Transverse colon (tissue), 4 donors: Measurements from ENCODE around the gene GRIN2A.

Experiments used
- POLR2A ChIP-seq: fragments of 450-650 bp; IDR thresholded peaks from one replicate; pipeline ENCODE4 v1.6.1; 2016; ENCODE audit warnings: antibody characterized with exemption, mild to moderate bottlenecking, moderate library complexity
- POLR2AphosphoS5 ChIP-seq, 3 donors: sonication (generic); formaldehyde crosslinking; IDR thresholded peaks; one replicate each; pipeline ENCODE4 v1.6.1; 2016; ENCODE audit warnings: antibody characterized with exemption in 3 of 3
- TF ChIP-seq, protein P1 (sequence below), 5 experiments: fragments of 200-600 bp in 3 of 5; fragments of 450-650 bp in 2 of 5; sonication (generic) in 3 of 5; IDR thresholded peaks; 1 replicate in 2 of 5; 2 replicates in 3 of 5; pipeline ENCODE4 v1.5.1; 2016 to 2017; ENCODE audit warnings: antibody characterized with exemption in 5 of 5, inconsistent platforms in 3 of 5, mild to moderate bottlenecking in 2 of 5, moderate library complexity in 1 of 5

DNA sequence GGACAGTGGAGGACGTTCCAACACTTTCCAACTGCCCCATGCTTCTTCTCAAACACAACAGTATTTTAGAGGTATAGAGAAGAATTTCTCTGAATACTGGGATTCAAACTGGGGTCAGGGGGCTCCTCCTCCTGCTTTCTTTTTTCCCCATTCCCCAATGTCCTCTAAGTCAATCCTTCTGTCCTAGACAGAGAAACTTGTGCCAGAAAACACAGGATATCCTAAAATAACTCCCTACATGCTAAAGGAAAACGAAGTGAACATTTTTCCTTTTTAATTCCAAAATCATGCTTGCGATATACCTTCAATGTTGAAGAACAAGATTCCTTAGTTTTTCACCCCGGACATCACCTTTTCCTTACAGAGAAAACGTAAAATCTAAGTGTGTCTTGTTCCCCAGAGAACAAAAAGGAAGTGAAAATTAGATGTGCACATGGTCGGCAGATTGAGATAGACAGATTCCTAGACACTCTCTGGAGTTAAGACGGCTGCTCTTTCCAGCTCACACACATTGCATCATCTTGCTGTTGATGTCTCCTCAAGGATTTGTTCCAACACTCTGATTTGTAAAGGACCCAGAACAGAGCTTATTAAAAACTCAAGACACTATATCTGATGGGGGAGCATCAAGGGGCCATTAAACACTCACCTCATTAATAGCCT lies 228.2 kb downstream of the GRIN2A start:
- TF ChIP-seq POLR2A (no peak), POLR2AphosphoS5 (IDR thresholded peaks at IDR 0.05) (no peak)
- TF ChIP-seq, protein P1, sequence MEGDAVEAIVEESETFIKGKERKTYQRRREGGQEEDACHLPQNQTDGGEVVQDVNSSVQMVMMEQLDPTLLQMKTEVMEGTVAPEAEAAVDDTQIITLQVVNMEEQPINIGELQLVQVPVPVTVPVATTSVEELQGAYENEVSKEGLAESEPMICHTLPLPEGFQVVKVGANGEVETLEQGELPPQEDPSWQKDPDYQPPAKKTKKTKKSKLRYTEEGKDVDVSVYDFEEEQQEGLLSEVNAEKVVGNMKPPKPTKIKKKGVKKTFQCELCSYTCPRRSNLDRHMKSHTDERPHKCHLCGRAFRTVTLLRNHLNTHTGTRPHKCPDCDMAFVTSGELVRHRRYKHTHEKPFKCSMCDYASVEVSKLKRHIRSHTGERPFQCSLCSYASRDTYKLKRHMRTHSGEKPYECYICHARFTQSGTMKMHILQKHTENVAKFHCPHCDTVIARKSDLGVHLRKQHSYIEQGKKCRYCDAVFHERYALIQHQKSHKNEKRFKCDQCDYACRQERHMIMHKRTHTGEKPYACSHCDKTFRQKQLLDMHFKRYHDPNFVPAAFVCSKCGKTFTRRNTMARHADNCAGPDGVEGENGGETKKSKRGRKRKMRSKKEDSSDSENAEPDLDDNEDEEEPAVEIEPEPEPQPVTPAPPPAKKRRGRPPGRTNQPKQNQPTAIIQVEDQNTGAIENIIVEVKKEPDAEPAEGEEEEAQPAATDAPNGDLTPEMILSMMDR (IDR thresholded peaks at IDR 0.05), result no peak
